Neural cell (in vitro differentiated cells): ENCODE results near the gene NACC2. TPM values are rescaled to one million over a fixed set of nuclear protein-coding genes. Genes with fewer than 3 reads are reported as not detected.

Experiments
- H2AFZ ChIP-seq: fragments of 200-600, 300-800 bp; sonication (generic), shearing (Covaris generic); 2 replicates; pipeline ENCODE4 v1.6.0; 2014; ENCODE audit warnings: low read depth, mild to moderate bottlenecking, antibody characterized with exemption, low read length, moderate library complexity
- H3F3A ChIP-seq: fragments of 200-600 bp; shearing (Covaris generic); 2 replicates; pipeline ENCODE4 v1.6.1; 2016; ENCODE audit warnings: mild to moderate bottlenecking, moderate library complexity, mixed read lengths, antibody characterized with exemption, low read length; ENCODE audit not compliant: insufficient read depth, poor library complexity, severe bottlenecking
- H3K27ac ChIP-seq: fragments of 200-600, 300-800 bp; sonication (generic), shearing (Covaris generic); 2 replicates; pipeline ENCODE4 v1.5.1; 2014; ENCODE audit warnings: mild to moderate bottlenecking, low read length, moderate library complexity
- H3K27me3 ChIP-seq: fragments of 300-800, 200-600 bp; sonication (generic), shearing (Covaris generic); 2 replicates; pipeline ENCODE4 v1.6.0; 2014; ENCODE audit warnings: mild to moderate bottlenecking, low read depth, low read length, moderate library complexity; ENCODE audit not compliant: insufficient read depth
- H3K36me3 ChIP-seq: fragments of 300-800, 200-600 bp; sonication (generic), shearing (Covaris generic); 2 replicates; pipeline ENCODE4 v1.5.1; 2014; ENCODE audit warnings: mild to moderate bottlenecking, antibody characterized with exemption, low read length, moderate library complexity; ENCODE audit not compliant: insufficient read depth
- H3K4me2 ChIP-seq: fragments of 300-800, 200-600 bp; sonication (generic), shearing (Covaris generic); 2 replicates; pipeline ENCODE4 v1.6.0; 2014; ENCODE audit warnings: mild to moderate bottlenecking, low read length
- H3K4me3 ChIP-seq: fragments of 300-800, 200-600 bp; sonication (generic), shearing (Covaris generic); 2 replicates; pipeline ENCODE4 v1.5.1; 2014; ENCODE audit warnings: mild to moderate bottlenecking, low read length, moderate library complexity
- H3K79me2 ChIP-seq: fragments of 200-600 bp; shearing (Covaris generic); replicated peaks from 2 replicates; pipeline ENCODE4 v1.6.0; 2014; ENCODE audit warnings: mild to moderate bottlenecking, low read length, moderate library complexity; ENCODE audit not compliant: insufficient read depth
- H3K9ac ChIP-seq: fragments of 300-800, 200-600 bp; sonication (generic), shearing (Covaris generic); 2 replicates; pipeline ENCODE4 v1.6.1; 2016; ENCODE audit warnings: mild to moderate bottlenecking, low read length, mixed read lengths
- H3K9me2 ChIP-seq: fragments of 200-600 bp; shearing (Covaris generic); 2 replicates; pipeline ENCODE4 v1.6.1; 2016; ENCODE audit warnings: mild to moderate bottlenecking, low read length, mixed read lengths; ENCODE audit not compliant: insufficient read depth
- H3K9me3 ChIP-seq: fragments of 200-600, 300-800 bp; sonication (generic), shearing (Covaris generic); 2 replicates; pipeline ENCODE4 v1.6.1; 2016; ENCODE audit warnings: mild to moderate bottlenecking, mixed run types, low read length, moderate library complexity, mixed read lengths
- H4K20me1 ChIP-seq: fragments of 200-600 bp; shearing (Covaris generic); 2 replicates; pipeline ENCODE4 v1.6.1; 2016; ENCODE audit warnings: mild to moderate bottlenecking, mixed run types; ENCODE audit not compliant: insufficient read depth
- CTCF ChIP-seq: fragments of 450-650 bp; IDR thresholded peaks from 2 replicates; pipeline ENCODE4 v1.5.1; 2014; ENCODE audit warnings: antibody characterized with exemption, mild to moderate bottlenecking, moderate library complexity; ENCODE audit not compliant: poor library complexity, severe bottlenecking
- EP300 ChIP-seq: fragments of 450-650 bp; conservative IDR thresholded peaks from 2 replicates; pipeline ENCODE4 v1.6.1; 2014; ENCODE audit warnings: antibody characterized with exemption, mild to moderate bottlenecking, moderate library complexity; ENCODE audit not compliant: poor library complexity, severe bottlenecking
- EZH2 ChIP-seq: fragments of 200-600, 300-800 bp; shearing (Covaris generic), sonication (generic); IDR thresholded peaks from 2 replicates; pipeline ENCODE4 v1.6.1; 2014; ENCODE audit warnings: antibody characterized with exemption, low read length, borderline replicate concordance, mild to moderate bottlenecking; ENCODE audit not compliant: insufficient read depth, poor library complexity, severe bottlenecking
- MXI1 ChIP-seq: fragments of 450-650 bp; conservative IDR thresholded peaks from 2 replicates; pipeline ENCODE4 v1.6.1; 2014; ENCODE audit warnings: antibody characterized with exemption, mild to moderate bottlenecking; ENCODE audit not compliant: poor library complexity, severe bottlenecking
- POLR2AphosphoS5 ChIP-seq: IDR thresholded peaks from 2 replicates; pipeline ENCODE4 v1.6.1; 2012
- RAD21 ChIP-seq: fragments of 450-650 bp; conservative IDR thresholded peaks from 2 replicates; pipeline ENCODE4 v1.6.1; 2014; ENCODE audit warnings: antibody characterized with exemption, mild to moderate bottlenecking, moderate library complexity
- REST ChIP-seq: IDR thresholded peaks from 2 replicates; pipeline ENCODE4 v1.6.1; 2012; ENCODE audit warnings: borderline replicate concordance
- SMC3 ChIP-seq: fragments of 450-650 bp; conservative IDR thresholded peaks from 2 replicates; pipeline ENCODE4 v1.6.1; 2014; ENCODE audit warnings: antibody characterized with exemption, mild to moderate bottlenecking, moderate library complexity; ENCODE audit not compliant: poor library complexity
- TAF1 ChIP-seq: IDR thresholded peaks from 2 replicates; pipeline ENCODE4 v1.6.1; 2012; ENCODE audit warnings: low read depth
- polyA plus RNA-seq: library from polyadenylated mRNA; depleted of rRNA; stranded (reverse); fragments of >200 nt; gene quantifications from 2 replicates; pipeline ENCODE4 v1.2.3, GENCODE V29; 2014

The NACC2 gene
- polyA plus RNA-seq, 1 donor from 2014 or later = 1.7 TPM

- H3K36me3 ChIP-seq = no peaks in the 10 kb centered on the region
- no peaks in the 10 kb centered on the region for H3F3A ChIP-seq
- no peaks in the 10 kb centered on the region for H3K79me2 ChIP-seq
- H3K27ac ChIP-seq = no peak overlapping the region
- peaks cover 4% of the 10 kb centered on the region for H3K27me3 ChIP-seq
- H2AFZ ChIP-seq = no peak overlapping the region
- no peak overlapping the region for H3K9ac ChIP-seq
- no peaks in the 10 kb centered on the region for H3K9me2 ChIP-seq
- no peaks in the 10 kb centered on the region for H3K9me3 ChIP-seq
- H3K4me3 ChIP-seq = no peak overlapping the region
- no peaks in the 10 kb centered on the region for H4K20me1 ChIP-seq
- no peak for TF ChIP-seq REST
- TF ChIP-seq SMC3 = no peak
- no peak for TF ChIP-seq TAF1
- TF ChIP-seq CTCF = no peak
- no peak for TF ChIP-seq EZH2
- no peak for TF ChIP-seq RAD21
- no peak for TF ChIP-seq MXI1
- no peak for TF ChIP-seq EP300
- no peak for TF ChIP-seq POLR2AphosphoS5
- no peak overlapping the region for H3K4me2 ChIP-seq
Observed at GRCh38 chr9:136047076-136047774, 47.9 kb downstream of the NACC2 start.

GRCh38 chr9:136046554-136046920, 48.6 kb downstream of the NACC2 start:
- Histone ChIP-seq H4K20me1 (no peaks in the 10 kb centered on the region), H2AFZ (no peak overlapping the region), H3K79me2 (no peaks in the 10 kb centered on the region), H3K27me3 (peaks cover 4% of the 10 kb centered on the region), H3K9ac (no peak overlapping the region), H3K4me3 (no peak overlapping the region), H3K36me3 (no peaks in the 10 kb centered on the region), H3K27ac (no peak overlapping the region), H3K9me3 (no peaks in the 10 kb centered on the region), H3F3A (no peaks in the 10 kb centered on the region), H3K4me2 (no peak overlapping the region), H3K9me2 (no peaks in the 10 kb centered on the region)
- no peak for TF ChIP-seq EP300
- no peak for TF ChIP-seq TAF1
- no peak for TF ChIP-seq REST
- no peak for TF ChIP-seq EZH2
- no peak for TF ChIP-seq SMC3
- no peak for TF ChIP-seq RAD21
- TF ChIP-seq POLR2AphosphoS5 = no peak
- no peak for TF ChIP-seq CTCF
- TF ChIP-seq MXI1 = no peak
